GM15510 (cell line): ENCODE data around the gene PTPN6.

Source experiments
- POLR2A ChIP-seq: IDR thresholded peaks from 3 replicates; pipeline ENCODE4 v1.6.1; 2011; ENCODE audit warnings: borderline replicate concordance; ENCODE audit not compliant: insufficient read length; ENCODE audit errors: extremely low read depth

Gene PTPN6

DNA sequence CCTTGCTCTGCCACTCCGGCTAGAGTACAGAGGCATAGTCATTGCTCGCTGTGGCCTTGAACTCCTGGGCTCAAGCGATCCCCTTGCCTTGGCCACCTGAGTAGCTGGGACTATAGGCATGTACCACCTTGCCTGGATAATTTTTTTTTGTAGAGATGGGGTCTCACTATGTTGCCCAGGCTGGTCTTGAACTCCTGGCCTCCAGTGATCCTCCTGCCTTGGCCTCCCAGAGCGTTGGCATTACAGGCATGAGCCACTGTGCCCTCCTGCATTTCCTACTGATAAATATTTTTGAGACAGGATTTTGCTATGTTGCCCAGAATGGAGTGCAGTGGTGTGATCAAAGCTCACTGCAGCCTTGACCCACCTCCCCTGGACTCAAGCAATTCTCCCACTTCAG is 28.9 kb downstream of the PTPN6 start:
- no peak for TF ChIP-seq POLR2A

GRCh38 chr12:6980740-6981139 is 29.6 kb downstream of the PTPN6 start:
- no peak for TF ChIP-seq POLR2A

DNA sequence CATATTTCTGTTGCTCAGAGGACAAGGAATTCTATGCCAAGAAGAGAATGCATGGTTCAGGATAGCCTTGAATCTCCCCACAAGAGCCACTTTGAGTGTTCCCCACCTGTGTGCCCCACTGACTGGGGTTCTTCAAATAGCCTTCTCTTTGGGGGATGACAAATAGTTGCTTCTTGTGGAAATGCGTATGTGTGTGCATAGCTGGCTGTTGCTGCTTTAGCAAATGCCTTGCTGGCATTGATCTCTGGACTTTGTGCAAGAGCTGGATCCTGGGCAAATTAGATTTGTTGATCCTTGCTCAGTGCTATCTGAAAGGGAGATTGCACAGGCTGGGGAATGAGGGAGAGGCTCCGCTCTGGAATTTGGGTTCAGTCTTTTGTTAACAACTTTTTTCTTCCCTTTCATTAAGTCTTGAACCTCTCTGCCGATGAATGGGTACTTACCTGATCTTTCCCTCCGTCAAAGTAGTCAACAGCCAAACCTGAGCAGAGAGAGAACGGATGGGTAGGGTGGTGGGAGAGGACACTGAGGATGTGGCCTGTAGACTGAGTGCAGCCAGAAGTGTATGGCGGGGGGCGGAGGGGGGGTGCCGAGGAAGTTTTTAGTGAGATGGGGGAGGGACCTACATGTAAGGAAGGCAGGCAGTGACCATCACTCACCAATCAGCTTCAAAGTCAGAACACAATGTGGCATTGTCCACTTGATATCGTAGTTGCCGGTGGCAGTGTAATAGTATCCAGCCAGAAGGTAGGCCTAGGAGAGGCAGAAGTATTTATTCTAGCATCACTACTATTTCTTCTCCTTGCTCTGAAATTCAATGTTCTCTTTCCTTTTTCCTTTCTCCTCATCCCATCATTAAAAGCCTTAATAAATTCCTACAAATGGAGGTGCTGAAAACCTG is 30.2 kb downstream of the PTPN6 start:
- TF ChIP-seq POLR2A, result no peak

DNA sequence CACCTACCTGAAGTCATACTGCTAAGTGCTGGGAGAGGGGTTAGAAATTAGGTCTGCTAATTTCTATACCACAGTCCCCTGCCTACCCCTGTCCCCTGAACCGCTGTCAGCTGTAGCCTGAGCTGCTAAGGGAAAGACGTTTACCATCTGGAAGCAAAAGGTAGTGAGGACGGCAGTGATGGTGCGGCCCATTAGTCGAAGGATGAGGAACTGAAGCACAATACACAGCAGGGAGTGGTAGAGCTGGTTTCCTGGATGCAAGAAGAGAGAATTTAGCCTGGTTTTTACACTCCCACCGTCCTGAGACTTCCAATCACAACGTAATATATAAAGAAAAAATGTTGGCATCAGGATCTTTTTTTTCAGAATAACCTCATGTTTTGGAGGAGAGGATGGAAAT is 31.4 kb downstream of the PTPN6 start:
- no peak for TF ChIP-seq POLR2A

GRCh38 chr12:6987956-6988553 is 36.9 kb downstream of the PTPN6 start:
- no peak for TF ChIP-seq POLR2A

GRCh38 chr12:6996040-6996441 is 44.9 kb downstream of the PTPN6 start:
- TF ChIP-seq POLR2A, result no peak

GRCh38 chr12:6998715-6999451 is 47.7 kb downstream of the PTPN6 start:
- TF ChIP-seq POLR2A, result no peak

- TF ChIP-seq POLR2A, result no peak
Observed at GRCh38 chr12:7001921-7002591, 50.9 kb downstream of the PTPN6 start.

DNA sequence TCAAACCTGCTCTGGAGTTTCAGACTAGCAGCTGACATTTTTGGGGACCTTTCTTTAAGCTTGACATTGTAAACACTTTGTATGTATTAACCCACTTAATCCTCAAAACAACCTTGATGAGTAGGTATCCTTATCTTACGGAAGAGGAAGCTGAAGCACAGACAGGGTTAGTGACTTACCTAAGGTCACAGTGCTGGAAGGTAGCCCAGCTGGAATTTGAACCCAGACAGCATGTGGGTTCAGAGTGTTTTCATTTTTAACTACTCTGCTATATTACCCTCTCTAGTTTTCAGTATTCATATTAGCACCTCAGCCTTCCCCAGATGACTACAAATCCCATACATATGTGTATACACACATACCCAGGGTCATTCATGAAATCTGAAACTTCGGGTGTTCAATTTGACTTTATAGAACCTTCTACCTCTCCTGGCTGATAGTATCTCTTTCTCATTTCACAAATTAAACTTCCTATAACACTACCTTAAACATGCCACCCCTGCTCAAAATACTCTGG is 53.2 kb downstream of the PTPN6 start:
- no peak for TF ChIP-seq POLR2A

- no peak for TF ChIP-seq POLR2A
Observed at GRCh38 chr12:7004840-7005239, 53.7 kb downstream of the PTPN6 start.

- TF ChIP-seq POLR2A, result no peak
Observed at GRCh38 chr12:7005311-7005710, 54.2 kb downstream of the PTPN6 start.

DNA sequence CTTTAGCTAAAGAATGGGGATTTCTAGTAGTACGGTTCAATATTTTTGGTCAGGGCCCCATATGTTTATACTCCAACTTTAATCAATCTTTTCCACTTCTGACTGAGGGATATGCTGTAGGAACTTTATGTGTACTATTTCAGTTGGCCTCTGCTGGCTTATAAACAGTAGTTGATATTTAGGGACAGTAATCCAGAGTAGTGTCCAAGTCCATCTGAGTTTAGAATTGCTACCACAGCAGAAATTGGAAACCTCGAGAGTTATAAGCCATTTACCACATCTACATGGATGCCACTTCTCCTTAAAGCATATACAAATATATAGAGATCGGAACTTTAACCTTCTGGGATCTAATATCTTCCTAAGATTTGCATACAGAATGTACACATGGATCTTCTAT is 55.5 kb downstream of the PTPN6 start:
- no peak for TF ChIP-seq POLR2A

- no peak for TF ChIP-seq POLR2A
Observed at GRCh38 chr12:7008864-7009263, 57.7 kb downstream of the PTPN6 start.

DNA sequence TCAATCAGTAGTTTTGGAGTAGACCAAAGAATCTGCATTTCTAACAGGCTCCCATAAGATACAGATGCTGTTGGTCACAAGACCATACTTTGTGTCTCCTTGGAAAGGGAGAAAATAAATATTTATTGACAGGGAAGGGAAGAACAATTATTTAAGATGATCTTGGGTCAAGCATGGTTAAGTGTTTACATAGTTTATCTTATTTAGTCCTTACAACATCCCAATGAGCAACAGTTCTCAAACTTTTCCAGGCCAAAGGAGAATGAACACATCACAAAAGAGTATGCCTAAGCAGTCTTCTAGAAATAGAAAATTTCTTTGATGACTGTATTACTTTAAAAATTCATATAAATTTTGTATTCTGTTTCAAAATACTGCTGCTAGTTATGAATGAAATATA is 58.4 kb downstream of the PTPN6 start:
- TF ChIP-seq POLR2A, result no peak
